Activated T-cell treated with anti-CD3 and anti-CD28 coated beads, Interleukin-2, amount 50 U/mL, for 72 hours (primary cell): ENCODE measurements around the gene BLOC1S5. TPM values are rescaled to one million over a fixed set of nuclear protein-coding genes. Genes with fewer than 3 reads are reported as not detected.

Source experiments
- ATAC-seq, 2 donors: fragments of 150-1000 bp; cut with Tn5 transposase; replicated peaks in 1 of 2; 2 replicates each; pipeline ENCODE4 v1.10.0; 2021; ENCODE audit warnings: moderate library complexity in 2 of 2, mild to moderate bottlenecking in 1 of 2
- DNase-seq, 2 donors: peaks; one replicate each; pipeline ENCODE4 v3.0.0; 2021 to 2022; ENCODE audit warnings: mixed read lengths in 1 of 2
- H3K27ac Mint-ChIP-seq: one replicate; pipeline ENCODE4 v1.8.0; 2022; ENCODE audit warnings: mild to moderate bottlenecking, moderate library complexity, mixed read lengths
- H3K27me3 Mint-ChIP-seq: one replicate; pipeline ENCODE4 v1.8.0; 2022; ENCODE audit warnings: low read depth, mixed read lengths
- H3K36me3 Mint-ChIP-seq, 2 donors: one replicate each; pipeline ENCODE4 v1.8.0; 2022; ENCODE audit warnings: mixed read lengths in 2 of 2, mild to moderate bottlenecking in 1 of 2; ENCODE audit not compliant: insufficient read depth in 2 of 2
- H3K4me1 Mint-ChIP-seq: one replicate; pipeline ENCODE4 v1.8.0; 2022; ENCODE audit warnings: low read depth, mixed read lengths
- H3K4me3 Mint-ChIP-seq, 2 donors: one replicate each; pipeline ENCODE4 v1.8.0; 2022; ENCODE audit warnings: mild to moderate bottlenecking in 2 of 2, mixed read lengths in 2 of 2, moderate library complexity in 2 of 2
- H3K9me3 Mint-ChIP-seq, 2 donors: one replicate each; pipeline ENCODE4 v1.8.0; 2022; ENCODE audit warnings: mixed read lengths in 2 of 2
- total RNA-seq, 2 donors: library from RNA; stranded (reverse); gene quantifications; one replicate each; pipeline ENCODE4 v1.2.3, GENCODE V29; 2022

The BLOC1S5 gene
- total RNA-seq, 2 donors from 2014 or later, result 25.9 to 37.1 TPM

DNA sequence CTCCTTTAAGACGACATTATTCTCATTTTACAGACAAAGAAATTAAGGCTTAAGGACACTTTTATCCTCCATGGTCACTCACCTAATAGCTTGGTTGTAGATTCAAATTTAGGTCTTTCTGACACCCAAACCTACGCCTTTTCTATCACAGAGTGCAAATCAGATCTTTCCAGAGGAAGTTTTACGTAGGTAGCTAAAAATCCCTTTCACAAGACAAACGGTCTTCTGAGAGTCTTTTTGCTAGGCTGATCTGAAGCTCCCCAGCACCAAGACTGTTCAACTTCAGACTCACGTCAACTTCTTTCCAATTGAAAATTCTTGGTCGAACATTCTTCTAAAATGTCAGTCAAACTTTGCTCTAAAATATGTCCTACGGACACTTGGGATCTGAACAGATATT is 46.5 kb downstream of the BLOC1S5 start:
- Mint-ChIP-seq H3K27me3 (no peaks in the 10 kb centered on the region), H3K4me3 (peak overlapping the region in 1 of 2 donors; percentile 89), H3K27ac (peak overlapping the region; percentile 99), H3K9me3 (peaks cover 0 to 2% of the 10 kb centered on the region in 2 donors), H3K36me3 (peaks cover 1 to 4% of the 10 kb centered on the region in 2 donors), H3K4me1 (no peaks in the 10 kb centered on the region)
- DNase-seq (no peak), ATAC-seq (peak in 1 of 2 donors; percentile 63)

- H3K4me1 Mint-ChIP-seq, result no peaks in the 10 kb centered on the region
- H3K9me3 Mint-ChIP-seq, result peaks cover 0 to 2% of the 10 kb centered on the region in 2 donors
- peaks cover 1 to 4% of the 10 kb centered on the region in 2 donors for H3K36me3 Mint-ChIP-seq
- DNase-seq (peak in 1 of 2 donors; percentile 8), ATAC-seq (peak in 1 of 2 donors; percentile 94)
- peak overlapping the region in 1 of 2 donors; percentile 89 for H3K4me3 Mint-ChIP-seq
- no peaks in the 10 kb centered on the region for H3K27me3 Mint-ChIP-seq
- H3K27ac Mint-ChIP-seq, result peak overlapping the region; percentile 99
These were observed 46.9 kb downstream of the BLOC1S5 start for GRCh38 chr6:8017276-8017701.

DNA sequence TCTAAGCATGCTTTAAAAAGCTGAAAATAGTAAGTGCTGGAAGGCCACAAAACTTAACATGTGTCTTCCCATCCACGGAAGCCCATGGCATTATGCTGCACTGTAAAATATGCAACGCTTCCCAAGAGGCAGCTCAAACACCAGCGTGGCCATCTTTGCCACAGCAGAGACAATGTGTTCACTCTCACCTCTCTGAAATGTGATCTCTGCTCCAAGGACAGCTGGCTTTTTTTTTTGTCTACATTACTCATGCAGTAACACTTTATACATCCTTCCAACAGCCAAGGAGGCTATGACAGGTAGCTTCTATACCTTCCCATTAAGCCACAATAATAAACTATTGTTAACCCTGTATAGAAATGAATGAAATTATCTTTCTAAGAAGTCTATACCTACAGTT is 49.2 kb downstream of the BLOC1S5 start:
- no peak for DNase-seq
- H3K27ac Mint-ChIP-seq, result peak overlapping the region; percentile 55
- H3K9me3 Mint-ChIP-seq, result no peaks in the 10 kb centered on the region
- H3K36me3 Mint-ChIP-seq, result peaks cover 0 to 2% of the 10 kb centered on the region in 2 donors
- ATAC-seq, result no peak
- H3K4me3 Mint-ChIP-seq, result no peak overlapping the region
- H3K4me1 Mint-ChIP-seq, result no peaks in the 10 kb centered on the region
- H3K27me3 Mint-ChIP-seq, result no peaks in the 10 kb centered on the region

- Mint-ChIP-seq H3K27me3 (no peaks in the 10 kb centered on the region), H3K36me3 (peaks cover 0 to 2% of the 10 kb centered on the region in 2 donors), H3K27ac (no peak overlapping the region), H3K4me3 (no peak overlapping the region), H3K9me3 (no peaks in the 10 kb centered on the region), H3K4me1 (no peaks in the 10 kb centered on the region)
- ATAC-seq (no peak), DNase-seq (no peak)
These were observed 50.4 kb downstream of the BLOC1S5 start for GRCh38 chr6:8013763-8014162.

GRCh38 chr6:8006208-8006607 is 58.0 kb downstream of the BLOC1S5 start:
- no peaks in the 10 kb centered on the region for H3K4me1 Mint-ChIP-seq
- no peak overlapping the region for H3K27ac Mint-ChIP-seq
- no peaks in the 10 kb centered on the region for H3K36me3 Mint-ChIP-seq
- no peaks in the 10 kb centered on the region for H3K9me3 Mint-ChIP-seq
- DNase-seq (no peak), ATAC-seq (no peak)
- H3K27me3 Mint-ChIP-seq, result no peaks in the 10 kb centered on the region
- no peak overlapping the region for H3K4me3 Mint-ChIP-seq

DNA sequence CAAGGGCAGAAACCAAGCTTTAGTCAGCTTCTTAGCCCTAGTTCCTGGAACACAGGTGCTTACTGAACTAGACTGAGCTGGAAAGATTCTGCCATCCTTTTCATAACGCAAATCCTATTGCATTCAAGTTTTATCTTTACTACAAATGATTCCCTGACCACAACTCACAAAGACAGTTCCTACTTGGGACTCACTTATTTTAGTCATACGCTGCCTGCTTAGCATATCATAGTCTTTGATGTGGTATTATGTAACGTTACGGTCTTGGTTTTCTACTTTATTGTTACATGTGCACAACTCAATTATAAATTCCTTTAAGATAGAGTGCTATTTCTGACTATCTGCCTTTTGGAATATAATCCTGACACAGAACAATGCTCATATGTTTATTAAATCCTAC is 59.1 kb downstream of the BLOC1S5 start:
- H3K27ac Mint-ChIP-seq, result no peak overlapping the region
- no peaks in the 10 kb centered on the region for H3K36me3 Mint-ChIP-seq
- DNase-seq (no peak), ATAC-seq (no peak)
- H3K27me3 Mint-ChIP-seq, result no peaks in the 10 kb centered on the region
- no peaks in the 10 kb centered on the region for H3K9me3 Mint-ChIP-seq
- H3K4me3 Mint-ChIP-seq, result no peak overlapping the region
- H3K4me1 Mint-ChIP-seq, result no peaks in the 10 kb centered on the region

- DNase-seq, result no peak
- Mint-ChIP-seq H3K27ac (no peak overlapping the region), H3K27me3 (no peaks in the 10 kb centered on the region), H3K36me3 (no peaks in the 10 kb centered on the region), H3K9me3 (no peaks in the 10 kb centered on the region), H3K4me1 (no peaks in the 10 kb centered on the region), H3K4me3 (no peak overlapping the region)
- no peak for ATAC-seq
These were observed 63.6 kb downstream of the BLOC1S5 start for GRCh38 chr6:8000636-8001035.

DNA sequence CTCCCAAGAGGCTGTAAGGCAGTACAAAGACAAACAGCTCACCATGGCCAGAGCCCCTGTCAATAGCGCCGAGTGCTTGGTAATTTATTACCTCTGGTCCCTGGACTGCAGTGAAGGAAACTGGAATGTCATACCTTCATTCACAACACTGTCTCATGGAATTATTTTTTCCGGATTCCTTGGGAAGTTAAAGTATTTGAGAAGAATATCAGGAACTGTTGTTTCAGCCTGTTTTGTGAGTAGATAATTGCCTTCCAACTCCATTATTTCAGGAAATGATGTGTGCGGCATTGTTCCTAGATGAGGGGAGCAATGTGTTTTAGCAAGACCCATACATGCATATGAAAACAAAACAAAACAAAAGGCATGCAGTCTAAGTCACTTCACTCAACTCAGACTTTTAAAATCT is 64.0 kb downstream of the BLOC1S5 start:
- H3K27ac Mint-ChIP-seq, result no peak overlapping the region
- ATAC-seq (no peak), DNase-seq (no peak)
- H3K9me3 Mint-ChIP-seq, result no peaks in the 10 kb centered on the region
- H3K36me3 Mint-ChIP-seq, result no peaks in the 10 kb centered on the region
- no peak overlapping the region for H3K4me3 Mint-ChIP-seq
- H3K27me3 Mint-ChIP-seq, result no peaks in the 10 kb centered on the region
- H3K4me1 Mint-ChIP-seq, result no peaks in the 10 kb centered on the region

- Mint-ChIP-seq H3K27ac (no peak overlapping the region), H3K4me3 (no peak overlapping the region), H3K27me3 (no peaks in the 10 kb centered on the region), H3K4me1 (no peaks in the 10 kb centered on the region), H3K36me3 (no peaks in the 10 kb centered on the region), H3K9me3 (no peaks in the 10 kb centered on the region)
- DNase-seq (no peak), ATAC-seq (no peak)
These were observed 65.0 kb downstream of the BLOC1S5 start for GRCh38 chr6:7999201-7999600.

GRCh38 chr6:7998103-7998725 is 66.0 kb downstream of the BLOC1S5 start:
- H3K27ac Mint-ChIP-seq, result no peak overlapping the region
- H3K4me1 Mint-ChIP-seq, result no peaks in the 10 kb centered on the region
- no peak overlapping the region for H3K4me3 Mint-ChIP-seq
- peaks cover 0 to 2% of the 10 kb centered on the region in 2 donors for H3K9me3 Mint-ChIP-seq
- peaks cover 0 to 3% of the 10 kb centered on the region in 2 donors for H3K36me3 Mint-ChIP-seq
- no peak for ATAC-seq
- H3K27me3 Mint-ChIP-seq, result no peaks in the 10 kb centered on the region
- no peak for DNase-seq

- H3K36me3 Mint-ChIP-seq, result peaks cover 0 to 3% of the 10 kb centered on the region in 2 donors
- peaks cover 0 to 2% of the 10 kb centered on the region in 2 donors for H3K9me3 Mint-ChIP-seq
- no peak for ATAC-seq
- H3K27me3 Mint-ChIP-seq, result no peaks in the 10 kb centered on the region
- no peak overlapping the region for H3K4me3 Mint-ChIP-seq
- no peak overlapping the region for H3K27ac Mint-ChIP-seq
- no peak for DNase-seq
- H3K4me1 Mint-ChIP-seq, result no peaks in the 10 kb centered on the region
These were observed 66.9 kb downstream of the BLOC1S5 start for GRCh38 chr6:7997286-7997685.

GRCh38 chr6:7996538-7997111 is 67.6 kb downstream of the BLOC1S5 start:
- Mint-ChIP-seq H3K27me3 (no peaks in the 10 kb centered on the region), H3K27ac (no peak overlapping the region), H3K36me3 (peaks cover 0 to 3% of the 10 kb centered on the region in 2 donors), H3K4me1 (no peaks in the 10 kb centered on the region), H3K9me3 (peaks cover 0 to 2% of the 10 kb centered on the region in 2 donors), H3K4me3 (no peak overlapping the region)
- DNase-seq (no peak), ATAC-seq (no peak)

GRCh38 chr6:7993952-7994351 is 70.2 kb downstream of the BLOC1S5 start:
- DNase-seq, result no peak
- peaks cover 0 to 2% of the 10 kb centered on the region in 2 donors for H3K9me3 Mint-ChIP-seq
- no peak overlapping the region for H3K4me3 Mint-ChIP-seq
- no peak overlapping the region for H3K27ac Mint-ChIP-seq
- H3K36me3 Mint-ChIP-seq, result peaks cover 0 to 3% of the 10 kb centered on the region in 2 donors
- ATAC-seq, result no peak
- no peaks in the 10 kb centered on the region for H3K27me3 Mint-ChIP-seq
- H3K4me1 Mint-ChIP-seq, result no peaks in the 10 kb centered on the region

GRCh38 chr6:7993399-7993798 is 70.8 kb downstream of the BLOC1S5 start:
- ATAC-seq, result no peak

More at GRCh38 chr6:7993399-7993798, 70.8 kb downstream of the BLOC1S5 start:
- Mint-ChIP-seq H3K4me1 (no peaks in the 10 kb centered on the region), H3K36me3 (peaks cover 0 to 4% of the 10 kb centered on the region in 2 donors), H3K27me3 (no peaks in the 10 kb centered on the region), H3K27ac (no peak overlapping the region), H3K9me3 (peaks cover 0 to 2% of the 10 kb centered on the region in 2 donors), H3K4me3 (no peak overlapping the region)
- no peak for DNase-seq
